Stimulated activated CD4-positive, alpha-beta T cell treated with anti-CD3 and anti-CD28 coated beads, Interleukin-15, amount 100 ng/mL, for 24 hours (primary cell): ENCODE measurements around the gene PAQR9.
A peak's percentile ranks its signal among the peaks of the same experiment; 100 is the strongest.

ENCODE experiments used
- DNase-seq: peaks from one replicate; pipeline ENCODE4 v3.0.0-alpha.2; 2020

The PAQR9 gene

GRCh38 chr3:142947799-142948575, 15.5 kb downstream of the PAQR9 start:
- peak; percentile 45 for DNase-seq

- peak; percentile 4 for DNase-seq
Measured at GRCh38 chr3:142947352-142947751, 16.1 kb downstream of the PAQR9 start.

- DNase-seq, result no peak
Measured at GRCh38 chr3:142946861-142947260, 16.6 kb downstream of the PAQR9 start.

DNA sequence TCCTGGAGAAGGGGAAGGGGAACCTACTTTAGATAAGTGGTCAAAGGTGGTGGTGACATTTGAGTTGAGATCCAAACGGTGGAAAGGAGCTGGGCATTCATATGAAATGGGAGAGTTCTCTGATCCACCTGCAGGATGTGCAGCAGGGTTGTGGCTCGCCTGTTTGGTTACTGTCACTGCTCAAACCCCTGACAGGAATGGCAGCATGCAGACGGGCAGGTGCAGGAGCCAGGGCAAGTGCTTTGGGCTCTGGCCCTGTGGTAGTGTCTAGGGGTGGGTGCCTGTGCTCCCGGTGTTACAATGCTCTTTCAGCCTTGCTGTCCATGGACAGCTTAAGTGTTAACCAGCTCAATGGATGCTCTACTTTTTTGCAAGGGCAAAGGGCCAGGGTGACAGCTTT, 18.5 kb downstream of the PAQR9 start:
- no peak for DNase-seq

GRCh38 chr3:142944342-142944741, 19.1 kb downstream of the PAQR9 start:
- DNase-seq, result no peak

- DNase-seq, result no peak
Measured at GRCh38 chr3:142943870-142944269, 19.6 kb downstream of the PAQR9 start.

GRCh38 chr3:142943349-142943748, 20.1 kb downstream of the PAQR9 start:
- DNase-seq, result no peak

DNA sequence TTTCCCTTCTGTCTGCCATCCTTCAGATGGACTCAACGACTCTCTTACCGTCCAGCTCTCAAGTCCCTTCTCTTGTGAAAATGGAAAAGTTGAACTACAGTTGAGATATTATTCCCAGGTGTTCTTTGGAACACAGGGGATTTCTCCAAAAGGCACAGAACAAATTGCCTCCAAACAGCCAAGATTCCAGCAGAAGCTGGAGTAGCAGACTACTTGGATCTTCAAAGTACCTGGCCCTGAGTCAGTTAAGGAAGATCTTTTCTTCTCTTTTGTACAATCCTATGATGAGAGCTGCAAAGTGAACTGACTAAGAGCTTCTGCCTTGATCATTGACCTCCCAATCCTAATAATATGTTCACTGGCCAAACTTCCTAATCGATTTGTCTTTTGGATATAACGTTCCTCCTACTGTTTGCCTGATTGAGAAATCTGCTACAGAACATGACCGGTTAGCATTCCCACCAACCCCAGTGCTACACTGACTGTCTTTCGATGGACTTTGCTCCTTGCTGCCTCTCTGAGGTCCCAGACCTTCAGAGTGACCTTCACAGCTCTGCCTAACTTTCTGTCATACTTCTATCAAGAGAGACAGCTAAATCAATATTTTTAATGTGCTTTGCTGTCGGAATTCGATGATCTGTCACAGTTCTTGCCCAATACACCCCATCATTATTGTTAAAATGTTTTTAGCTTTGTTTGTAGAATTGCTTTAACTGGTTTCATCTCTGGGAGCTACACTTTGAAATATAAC, 21.9 kb downstream of the PAQR9 start:
- DNase-seq, result no peak

GRCh38 chr3:142940472-142940871, 23.0 kb downstream of the PAQR9 start:
- DNase-seq, result no peak

GRCh38 chr3:142940000-142940399, 23.5 kb downstream of the PAQR9 start:
- DNase-seq, result no peak

DNA sequence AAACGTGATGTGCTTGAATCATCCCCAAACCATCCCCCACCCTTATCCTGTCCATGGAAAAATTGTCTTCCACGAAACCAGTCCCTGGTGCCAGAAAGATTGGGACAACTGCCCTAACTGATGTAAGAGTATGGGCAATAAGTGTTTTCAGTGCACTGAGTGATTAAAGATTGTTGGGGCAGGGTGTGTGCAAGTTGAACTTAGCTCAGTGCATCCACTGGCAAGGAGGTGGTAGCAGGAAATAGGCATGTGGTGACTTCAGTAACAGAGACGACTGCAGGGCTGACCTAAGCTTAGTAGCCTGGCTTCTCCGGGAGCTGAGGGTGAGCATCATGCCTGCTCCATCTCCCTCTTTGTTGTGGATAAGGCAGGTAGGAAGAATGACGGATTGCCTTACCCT, 27.5 kb downstream of the PAQR9 start:
- DNase-seq, result no peak

GRCh38 chr3:142934887-142935269, 28.6 kb downstream of the PAQR9 start:
- no peak for DNase-seq

GRCh38 chr3:142934128-142934886, 29.2 kb downstream of the PAQR9 start:
- no peak for DNase-seq

DNA sequence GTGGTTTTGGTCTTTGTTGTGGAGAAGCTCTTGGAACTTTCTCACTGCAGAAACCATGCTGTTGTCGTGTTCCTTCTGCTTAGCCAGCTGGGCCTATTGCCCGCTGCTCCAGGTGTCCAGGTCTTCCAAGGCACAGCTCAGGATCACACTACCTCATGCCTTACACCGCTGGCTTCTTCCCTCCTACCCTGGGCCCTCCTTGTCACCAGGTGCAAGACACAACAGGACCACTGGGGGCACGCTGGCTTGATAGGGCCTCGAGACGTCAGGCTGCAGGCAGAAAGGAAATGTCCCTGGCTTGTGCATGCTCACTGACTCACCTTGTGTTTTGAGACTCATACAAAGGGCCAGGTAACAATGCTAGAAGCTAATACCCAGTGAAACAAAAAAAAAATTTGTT, 32.3 kb downstream of the PAQR9 start:
- DNase-seq, result peak; percentile 47

DNA sequence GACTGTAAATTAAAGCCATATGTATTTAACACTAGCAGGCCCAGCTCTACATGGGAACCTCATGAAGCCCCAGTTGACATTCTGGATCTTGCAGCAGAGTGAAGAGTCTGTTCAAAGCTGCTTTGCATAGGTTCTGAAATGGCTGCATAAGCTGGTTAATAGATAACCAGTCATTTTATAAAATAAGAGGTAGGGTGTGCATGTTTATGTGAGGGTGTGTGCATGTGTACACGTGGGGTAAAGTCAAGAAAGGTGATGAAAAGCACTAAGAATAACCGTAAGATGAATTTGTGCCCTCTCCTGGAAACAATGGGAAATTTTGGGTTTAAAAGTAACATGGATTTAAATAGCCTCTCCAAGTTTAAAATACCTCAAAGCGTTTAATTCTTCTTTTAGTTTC, 33.0 kb downstream of the PAQR9 start:
- DNase-seq, result no peak

DNA sequence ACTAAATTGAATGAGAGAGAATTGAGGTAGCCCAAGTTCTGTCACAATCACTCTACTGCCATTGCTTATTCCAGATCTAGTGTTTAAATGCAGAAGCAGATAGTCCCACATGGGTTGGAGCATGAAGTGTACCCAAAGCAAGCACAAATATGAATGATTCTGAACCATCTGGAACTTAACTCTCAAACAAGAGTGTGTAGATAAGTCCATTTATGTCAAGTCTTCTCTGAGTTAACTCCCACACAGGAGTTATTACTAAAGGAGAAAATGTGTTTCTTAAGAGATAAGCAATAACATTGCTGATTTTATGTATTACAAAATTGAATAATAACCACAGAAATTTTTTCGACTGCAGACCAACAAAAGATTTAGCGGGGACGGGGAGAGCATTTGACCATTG, 33.6 kb downstream of the PAQR9 start:
- no peak for DNase-seq

DNA sequence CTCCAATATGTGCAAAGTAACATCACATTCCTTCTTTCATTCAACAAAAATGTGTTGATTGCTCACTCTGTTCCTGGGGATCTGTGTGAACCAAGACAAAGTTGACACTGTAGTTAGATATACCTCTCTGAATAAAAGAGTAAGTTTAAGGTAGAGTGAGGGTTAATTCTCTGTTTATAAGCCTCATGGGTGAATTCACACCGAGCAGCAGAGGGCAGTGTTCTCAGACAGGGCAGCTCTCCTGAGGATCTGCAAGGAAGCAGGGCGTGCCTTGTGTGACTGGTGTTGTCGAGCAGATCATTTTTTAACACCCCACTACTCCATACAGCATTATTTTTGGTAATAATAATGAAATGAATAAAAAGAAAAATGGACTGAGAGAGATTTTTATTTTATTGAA, 34.4 kb downstream of the PAQR9 start:
- peak; percentile 59 for DNase-seq

- no peak for DNase-seq
Measured at GRCh38 chr3:142926368-142926944, 37.0 kb downstream of the PAQR9 start.

DNA sequence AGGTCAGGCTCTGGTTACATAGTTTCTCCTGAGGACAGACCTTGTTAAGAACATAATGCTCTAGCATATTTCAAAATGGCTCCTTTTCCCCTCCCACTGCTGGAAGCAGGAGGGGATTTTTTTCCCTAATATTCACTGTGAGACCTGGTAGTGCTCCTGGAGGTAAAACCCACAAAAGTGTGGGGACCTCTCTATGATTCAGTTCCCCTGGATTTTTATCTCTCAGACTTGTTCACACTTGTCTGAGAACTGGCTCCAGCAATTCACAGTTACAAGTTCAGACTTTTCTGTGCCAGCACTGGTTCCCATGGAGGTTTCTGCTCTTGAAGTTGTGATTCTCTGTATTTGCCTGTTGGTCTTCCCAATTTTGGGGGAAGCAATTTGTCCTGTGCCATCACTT, 38.3 kb downstream of the PAQR9 start:
- no peak for DNase-seq

- DNase-seq, result no peak
Measured at GRCh38 chr3:142923694-142924093, 39.8 kb downstream of the PAQR9 start.

- no peak for DNase-seq
Measured at GRCh38 chr3:142916605-142917004, 46.9 kb downstream of the PAQR9 start.

GRCh38 chr3:142915636-142916035, 47.8 kb downstream of the PAQR9 start:
- no peak for DNase-seq

GRCh38 chr3:142914286-142914811, 49.1 kb downstream of the PAQR9 start:
- no peak for DNase-seq
